Right kidney (tissue), 1 donor: ENCODE data around the gene KRT2.
A peak's percentile ranks its signal among the peaks of the same experiment; 100 is the strongest.

Experiments
- DNase-seq: peaks from one replicate; pipeline ENCODE4 v3.0.0-alpha.2; 2016

KRT2 gene

GRCh38 chr12:52662918-52663229 lies 10.9 kb upstream of the KRT2 start:
- DNase-seq: no peak

GRCh38 chr12:52662093-52662917 lies 10.3 kb upstream of the KRT2 start:
- no peak for DNase-seq

GRCh38 chr12:52661668-52662067 lies 9.7 kb upstream of the KRT2 start:
- DNase-seq: no peak

GRCh38 chr12:52660934-52661499 lies 9.0 kb upstream of the KRT2 start:
- DNase-seq: no peak

GRCh38 chr12:52659951-52660350 lies 7.9 kb upstream of the KRT2 start:
- no peak for DNase-seq

GRCh38 chr12:52659395-52659794 lies 7.4 kb upstream of the KRT2 start:
- no peak for DNase-seq

GRCh38 chr12:52658196-52658595 lies 6.2 kb upstream of the KRT2 start:
- DNase-seq: no peak

- DNase-seq: no peak
Measured at GRCh38 chr12:52657250-52657902, 5.4 kb upstream of the KRT2 start.

GRCh38 chr12:52656616-52657015 lies 4.6 kb upstream of the KRT2 start:
- no peak for DNase-seq

GRCh38 chr12:52655720-52656124 lies 3.7 kb upstream of the KRT2 start:
- DNase-seq: no peak

- no peak for DNase-seq
Measured at GRCh38 chr12:52655251-52655650, 3.2 kb upstream of the KRT2 start.

- peak; percentile 4 for DNase-seq
Measured at GRCh38 chr12:52650520-52651081, 1.4 kb downstream of the KRT2 start.

GRCh38 chr12:52649066-52649465 lies 2.9 kb downstream of the KRT2 start:
- no peak for DNase-seq

GRCh38 chr12:52648012-52648550 lies 3.9 kb downstream of the KRT2 start:
- no peak for DNase-seq

- no peak for DNase-seq
Measured at GRCh38 chr12:52647601-52648000, 4.4 kb downstream of the KRT2 start.

GRCh38 chr12:52646613-52647012 lies 5.4 kb downstream of the KRT2 start:
- no peak for DNase-seq

- no peak for DNase-seq
Measured at GRCh38 chr12:52645982-52646381, 6.0 kb downstream of the KRT2 start.

- DNase-seq: no peak
Measured at GRCh38 chr12:52645120-52645761, 6.8 kb downstream of the KRT2 start.

GRCh38 chr12:52644078-52644415 lies 8.0 kb downstream of the KRT2 start:
- DNase-seq: no peak

- no peak for DNase-seq
Measured at GRCh38 chr12:52643233-52644077, 8.6 kb downstream of the KRT2 start.

GRCh38 chr12:52641468-52641867 lies 10.5 kb downstream of the KRT2 start:
- no peak for DNase-seq

GRCh38 chr12:52637299-52637698 lies 14.7 kb downstream of the KRT2 start:
- no peak for DNase-seq
